HEK293 (cell line): ENCODE measurements around the gene TAS2R1.

ENCODE experiments used
- CTCF ChIP-seq: fragments of 450-650 bp; formaldehyde crosslinking; IDR thresholded peaks from 2 replicates; pipeline ENCODE4 v1.5.1; 2016; ENCODE audit warnings: missing biosample characterization, missing genetic modification characterization
- FEZF1 ChIP-seq: fragments of 450-650 bp; formaldehyde crosslinking; IDR thresholded peaks from 2 replicates; pipeline ENCODE4 v1.5.1; 2016; ENCODE audit warnings: missing biosample characterization, missing genetic modification characterization
- REST ChIP-seq: fragments of 450-650 bp; formaldehyde crosslinking; IDR thresholded peaks from 2 replicates; pipeline ENCODE4 v1.5.1; 2016; ENCODE audit warnings: missing biosample characterization, missing genetic modification characterization
- ZFP37 ChIP-seq: fragments of 450-650 bp; formaldehyde crosslinking; IDR thresholded peaks from 2 replicates; pipeline ENCODE4 v1.5.1; 2016; ENCODE audit warnings: missing biosample characterization, missing genetic modification characterization
- ZFP41 ChIP-seq: fragments of 450-650 bp; formaldehyde crosslinking; IDR thresholded peaks from 2 replicates; pipeline ENCODE4 v1.5.1; 2016; ENCODE audit warnings: missing biosample characterization, missing genetic modification characterization, borderline replicate concordance
- ZNF10 ChIP-seq: fragments of 450-650 bp; formaldehyde crosslinking; IDR thresholded peaks from 2 replicates; pipeline ENCODE4 v1.5.1; 2017; ENCODE audit warnings: missing biosample characterization, missing genetic modification characterization
- ZNF274 ChIP-seq, 2 experiments: fragments of 200-500 bp in 1 of 2; fragments of 450-650 bp in 1 of 2; sonication (Bioruptor generic) in 1 of 2; formaldehyde crosslinking in 1 of 2; IDR thresholded peaks; 2 replicates each; pipeline versions ENCODE4 v1.5.1 to v1.6.1; 2014 to 2016; ENCODE audit warnings: borderline replicate concordance in 1 of 2, inconsistent platforms in 1 of 2, low read length in 1 of 2, missing biosample characterization in 1 of 2, missing genetic modification characterization in 1 of 2
- ZNF280D ChIP-seq: fragments of 450-650 bp; formaldehyde crosslinking; IDR thresholded peaks from 2 replicates; pipeline ENCODE4 v1.5.1; 2016; ENCODE audit warnings: missing biosample characterization, missing genetic modification characterization
- ZNF341 ChIP-seq: fragments of 450-650 bp; formaldehyde crosslinking; IDR thresholded peaks from 2 replicates; pipeline ENCODE4; 2016; ENCODE audit warnings: low read depth, missing biosample characterization, missing genetic modification characterization
- ZNF416 ChIP-seq: fragments of 450-650 bp; formaldehyde crosslinking; IDR thresholded peaks from 2 replicates; pipeline ENCODE4 v1.5.1; 2016; ENCODE audit warnings: missing biosample characterization, missing genetic modification characterization
- ZNF514 ChIP-seq: fragments of 450-650 bp; formaldehyde crosslinking; IDR thresholded peaks from 2 replicates; pipeline ENCODE4 v1.5.1; 2016; ENCODE audit warnings: missing biosample characterization, missing genetic modification characterization
- ZNF596 ChIP-seq: fragments of 450-650 bp; IDR thresholded peaks from 2 replicates; pipeline ENCODE4 v1.5.0; 2018; ENCODE audit warnings: missing biosample characterization, mild to moderate bottlenecking, missing genetic modification characterization, moderate library complexity

- TF ChIP-seq ZNF416 (no peak), ZNF274 (IDR thresholded peaks at IDR 0.05; ENCODE audit: low read length) (no peak), ZNF274 (tag by site-specific recombination; IDR thresholded peaks at IDR 0.05; ENCODE audit: borderline replicate concordance) (no peak), ZNF514 (no peak), ZNF341 (tag by site-specific recombination) (no peak), ZNF280D (tag by site-specific recombination) (no peak), REST (tag by site-specific recombination) (no peak), CTCF (tag by site-specific recombination) (no peak), ZFP41 (no peak), ZNF596 (no peak), ZNF10 (tag by site-specific recombination) (no peak), ZFP37 (tag by site-specific recombination) (no peak), FEZF1 (tag by site-specific recombination) (no peak)
Observed at GRCh38 chr5:9604416-9604815, 25.7 kb downstream of the TAS2R1 start.
